KMS-11 (cell line): ENCODE results near the gene KAT2A.
A peak's percentile ranks its signal among the peaks of the same experiment; 100 is the strongest.

Experiments
- H2AFZ ChIP-seq: fragments of 200-600 bp; sonication (generic); 2 replicates; pipeline ENCODE4 v1.6.1; 2016; ENCODE audit warnings: antibody characterized with exemption, mixed run types, low read depth
- H3K27ac ChIP-seq: fragments of 200-600 bp; sonication (generic); 2 replicates; pipeline ENCODE4 v1.6.1; 2016; ENCODE audit warnings: mild to moderate bottlenecking, mixed run types
- H3K27me3 ChIP-seq: fragments of 200-600 bp; sonication (generic); 2 replicates; pipeline ENCODE4 v1.6.1; 2017; ENCODE audit warnings: mild to moderate bottlenecking, low read depth, mixed run types, moderate library complexity; ENCODE audit not compliant: insufficient read depth
- H3K36me3 ChIP-seq: fragments of 200-600 bp; sonication (generic); 2 replicates; pipeline ENCODE4 v1.6.1; 2017; ENCODE audit warnings: mild to moderate bottlenecking, mixed run types; ENCODE audit not compliant: insufficient read depth
- H3K4me1 ChIP-seq: fragments of 200-600 bp; sonication (generic); 2 replicates; pipeline ENCODE4 v1.6.1; 2016; ENCODE audit warnings: mild to moderate bottlenecking, low read depth, mixed run types; ENCODE audit not compliant: poor library complexity, severe bottlenecking
- H3K4me2 ChIP-seq: fragments of 200-600 bp; sonication (generic); 2 replicates; pipeline ENCODE4 v1.7.0; 2016; ENCODE audit warnings: mild to moderate bottlenecking, mixed run types
- H3K4me3 ChIP-seq: fragments of 200-600 bp; sonication (generic); IDR thresholded peaks from 2 replicates; pipeline ENCODE4 v1.6.1; 2017; ENCODE audit warnings: low read depth, low read length, mixed read lengths; ENCODE audit not compliant: insufficient read depth
- H3K79me2 ChIP-seq: fragments of 200-600 bp; sonication (generic); 2 replicates; pipeline ENCODE4 v1.6.1; 2016; ENCODE audit warnings: low read depth, mixed run types; ENCODE audit not compliant: insufficient read depth
- H3K9ac ChIP-seq: fragments of 200-600 bp; sonication (generic); 2 replicates; pipeline ENCODE4 v1.6.1; 2016; ENCODE audit warnings: mild to moderate bottlenecking, mixed run types
- H4K20me1 ChIP-seq: fragments of 200-600 bp; sonication (generic); 2 replicates; pipeline ENCODE4 v1.6.1; 2016; ENCODE audit warnings: mild to moderate bottlenecking, mixed run types; ENCODE audit not compliant: insufficient read depth
- TF ChIP-seq, protein P1 (sequence below): fragments of 200-600 bp; sonication (generic); conservative IDR thresholded peaks from 2 replicates; pipeline ENCODE4 v1.6.1; 2017; ENCODE audit warnings: low read depth, mild to moderate bottlenecking, antibody characterized with exemption, low read length, moderate library complexity, mixed read lengths

The KAT2A gene

DNA sequence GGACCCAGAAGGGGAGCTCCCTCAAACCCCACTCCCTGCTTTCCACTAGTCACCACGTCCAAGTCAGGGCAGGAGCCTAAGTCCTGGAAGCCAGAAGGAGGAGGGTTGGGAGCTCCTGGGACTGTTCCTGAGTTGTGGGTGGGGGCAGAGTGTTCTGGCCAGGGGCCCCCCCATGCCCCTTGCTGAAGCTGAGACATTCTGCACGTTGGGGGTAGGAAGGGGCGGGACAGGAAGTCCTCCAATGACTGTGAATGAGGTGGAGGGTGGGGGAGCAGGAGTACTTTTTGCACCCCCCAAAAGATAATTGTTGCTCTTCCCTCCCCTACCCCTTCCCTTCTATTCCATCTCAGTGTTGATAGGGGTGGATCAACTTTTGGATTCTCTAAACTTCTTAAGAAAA is 49.4 kb downstream of the KAT2A start:
- TF ChIP-seq, protein P1, sequence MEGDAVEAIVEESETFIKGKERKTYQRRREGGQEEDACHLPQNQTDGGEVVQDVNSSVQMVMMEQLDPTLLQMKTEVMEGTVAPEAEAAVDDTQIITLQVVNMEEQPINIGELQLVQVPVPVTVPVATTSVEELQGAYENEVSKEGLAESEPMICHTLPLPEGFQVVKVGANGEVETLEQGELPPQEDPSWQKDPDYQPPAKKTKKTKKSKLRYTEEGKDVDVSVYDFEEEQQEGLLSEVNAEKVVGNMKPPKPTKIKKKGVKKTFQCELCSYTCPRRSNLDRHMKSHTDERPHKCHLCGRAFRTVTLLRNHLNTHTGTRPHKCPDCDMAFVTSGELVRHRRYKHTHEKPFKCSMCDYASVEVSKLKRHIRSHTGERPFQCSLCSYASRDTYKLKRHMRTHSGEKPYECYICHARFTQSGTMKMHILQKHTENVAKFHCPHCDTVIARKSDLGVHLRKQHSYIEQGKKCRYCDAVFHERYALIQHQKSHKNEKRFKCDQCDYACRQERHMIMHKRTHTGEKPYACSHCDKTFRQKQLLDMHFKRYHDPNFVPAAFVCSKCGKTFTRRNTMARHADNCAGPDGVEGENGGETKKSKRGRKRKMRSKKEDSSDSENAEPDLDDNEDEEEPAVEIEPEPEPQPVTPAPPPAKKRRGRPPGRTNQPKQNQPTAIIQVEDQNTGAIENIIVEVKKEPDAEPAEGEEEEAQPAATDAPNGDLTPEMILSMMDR, result no peak
- no peak overlapping the region for H3K9ac ChIP-seq
- H3K27ac ChIP-seq, result no peak overlapping the region
- peaks cover 7% of the 10 kb centered on the region; the same call in 1 of the 2 replicates for H3K27me3 ChIP-seq
- H3K4me2 ChIP-seq, result no peak overlapping the region
- no peaks in the 10 kb centered on the region for H3K79me2 ChIP-seq
- no peaks in the 10 kb centered on the region for H3K36me3 ChIP-seq
- H3K4me1 ChIP-seq, result no peaks in the 10 kb centered on the region
- H3K4me3 ChIP-seq, result no peak overlapping the region
- H4K20me1 ChIP-seq, result no peaks in the 10 kb centered on the region
- no peak overlapping the region for H2AFZ ChIP-seq

DNA sequence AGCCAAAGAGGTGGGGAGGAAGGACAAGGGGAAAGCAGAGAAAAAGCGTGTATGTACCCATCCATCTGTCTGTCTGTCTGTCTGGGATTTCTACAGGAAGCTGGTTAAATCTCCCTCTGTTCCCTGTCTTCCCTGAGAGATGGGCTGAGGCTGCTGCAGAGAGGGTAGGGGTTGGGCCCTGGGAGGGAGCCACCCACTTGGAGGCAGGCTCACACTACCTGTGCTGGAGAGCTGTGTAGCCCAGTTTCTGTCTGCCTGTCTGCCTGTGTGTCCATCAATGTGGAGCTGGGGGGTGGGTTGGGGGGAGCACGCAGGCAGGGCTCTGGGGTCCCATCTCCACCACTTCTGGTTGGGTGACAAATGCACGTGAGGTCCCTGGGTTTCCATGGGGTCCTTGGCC is 52.2 kb downstream of the KAT2A start:
- Histone ChIP-seq H3K4me3 (no peak overlapping the region), H3K36me3 (no peaks in the 10 kb centered on the region)

DNA sequence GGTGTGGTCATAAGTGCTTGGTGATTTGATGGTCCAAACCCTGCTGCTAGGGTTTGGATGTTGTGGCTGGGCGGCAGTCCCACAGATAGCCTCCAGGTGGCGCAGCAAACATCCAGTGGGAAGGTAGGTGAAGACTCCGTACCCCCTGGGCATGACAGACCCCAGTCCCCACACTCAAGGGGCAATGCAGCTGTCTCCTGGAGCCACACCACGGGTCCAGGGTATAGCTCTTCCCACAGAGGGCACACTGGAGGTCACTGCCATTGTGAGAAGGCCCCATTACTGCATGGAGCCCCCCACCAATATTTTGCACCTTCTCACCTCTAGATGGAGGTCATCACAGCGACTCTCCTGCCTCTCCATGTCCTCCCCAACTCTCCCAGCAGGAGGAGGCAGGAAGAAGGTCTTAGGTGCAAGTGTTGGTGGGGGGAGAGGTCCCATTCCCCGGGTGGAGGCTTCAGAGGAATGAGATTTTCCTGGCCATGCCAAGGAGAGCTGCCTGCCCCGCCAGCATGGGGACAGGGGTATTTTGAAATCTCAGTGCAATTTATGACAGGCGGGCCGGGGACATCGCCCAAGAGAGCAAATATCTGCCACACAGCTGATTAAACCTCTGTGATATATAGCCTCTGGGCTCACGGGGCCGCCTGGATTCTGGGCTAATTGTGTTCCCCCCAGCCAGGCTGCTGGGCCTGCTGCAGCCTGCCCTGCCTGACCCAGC is 53.6 kb downstream of the KAT2A start:
- H4K20me1 ChIP-seq, result no peaks in the 10 kb centered on the region
- H3K4me2 ChIP-seq, result no peak overlapping the region
- H3K27me3 ChIP-seq, result peaks cover 7% of the 10 kb centered on the region; the same call in 1 of the 2 replicates
- H3K36me3 ChIP-seq, result no peaks in the 10 kb centered on the region
- no peak overlapping the region for H3K4me3 ChIP-seq
- no peaks in the 10 kb centered on the region for H3K79me2 ChIP-seq
- H2AFZ ChIP-seq, result peak overlapping the region; percentile 48; the same call in 1 of the 2 replicates
- H3K4me1 ChIP-seq, result no peaks in the 10 kb centered on the region
- TF ChIP-seq, protein P1, result peak; percentile 99
- no peak overlapping the region for H3K9ac ChIP-seq
- no peak overlapping the region for H3K27ac ChIP-seq

More for the DNA sequence above, 52.2 kb downstream of the KAT2A start:
- Histone ChIP-seq H3K4me1 (no peaks in the 10 kb centered on the region), H3K4me2 (no peak overlapping the region), H3K9ac (no peak overlapping the region), H2AFZ (no peak overlapping the region), H3K79me2 (no peaks in the 10 kb centered on the region), H3K27me3 (peaks cover 7% of the 10 kb centered on the region; the same call in 1 of the 2 replicates), H3K27ac (no peak overlapping the region), H4K20me1 (no peaks in the 10 kb centered on the region)
- TF ChIP-seq, protein P1, result no peak

DNA sequence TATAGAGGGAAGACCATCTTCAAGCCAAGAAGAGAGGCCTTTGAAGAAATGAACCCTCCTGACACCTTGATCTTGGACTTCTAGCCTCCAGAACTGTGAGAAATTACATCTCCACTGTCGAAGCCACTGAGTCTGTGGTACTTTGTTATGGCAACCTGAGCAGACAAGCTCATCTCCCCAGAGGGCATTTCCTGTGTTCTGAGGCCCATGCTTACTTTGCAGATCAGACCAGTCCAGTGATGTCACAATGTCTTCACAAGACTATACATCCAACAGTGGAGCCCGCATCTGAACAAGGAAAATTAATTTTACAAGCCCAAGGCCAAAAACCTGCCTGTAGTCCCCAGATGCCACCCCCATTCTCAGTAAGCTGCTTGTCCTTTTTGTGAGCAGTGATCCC is 56.0 kb downstream of the KAT2A start:
- Histone ChIP-seq H3K79me2 (no peaks in the 10 kb centered on the region), H3K27ac (no peak overlapping the region), H3K4me1 (no peaks in the 10 kb centered on the region), H3K27me3 (no peaks in the 10 kb centered on the region), H2AFZ (no peak overlapping the region), H3K4me3 (no peak overlapping the region), H3K4me2 (no peak overlapping the region), H3K36me3 (no peaks in the 10 kb centered on the region), H4K20me1 (no peaks in the 10 kb centered on the region), H3K9ac (no peak overlapping the region)
- TF ChIP-seq, protein P1, result no peak
